Endodermal cell (in vitro differentiated cells): ENCODE data around the gene SYT2. TPM values are rescaled to one million over a fixed set of nuclear protein-coding genes. Genes with fewer than 3 reads are reported as not detected.

ENCODE experiments used
- DNase-seq: peaks from one replicate; pipeline ENCODE4 v3.0.0-alpha.2; 2017
- H3K27ac ChIP-seq: 2 replicates; pipeline ENCODE4 v1.5.1; 2013; ENCODE audit warnings: mild to moderate bottlenecking, low read depth, low read length, moderate library complexity
- H3K27me3 ChIP-seq: 2 replicates; pipeline ENCODE4 v1.6.1; 2013; ENCODE audit warnings: mild to moderate bottlenecking, low read length, moderate library complexity; ENCODE audit not compliant: insufficient read depth, control insufficient read depth, poor library complexity, severe bottlenecking
- H3K36me3 ChIP-seq: 2 replicates; pipeline ENCODE4 v1.7.0; 2013; ENCODE audit warnings: mild to moderate bottlenecking, low read length, moderate library complexity; ENCODE audit not compliant: control insufficient read depth, insufficient read depth
- H3K4me1 ChIP-seq: one replicate; pipeline ENCODE4 v1.7.0; 2013; ENCODE audit warnings: low read length; ENCODE audit not compliant: control insufficient read depth, insufficient read depth
- H3K4me3 ChIP-seq: 2 replicates; pipeline ENCODE4 v1.5.1; 2013; ENCODE audit warnings: mild to moderate bottlenecking, low read length, moderate library complexity
- H3K9ac ChIP-seq: 2 replicates; pipeline ENCODE4 v1.6.1; 2013; ENCODE audit warnings: mild to moderate bottlenecking, low read length, moderate library complexity; ENCODE audit not compliant: poor library complexity, severe bottlenecking; ENCODE audit errors: extremely low read depth
- H3K9me3 ChIP-seq: 2 replicates; pipeline ENCODE4 v1.6.1; 2013; ENCODE audit warnings: mild to moderate bottlenecking, low read length, moderate library complexity; ENCODE audit not compliant: control insufficient read depth
- H3K27ac Mint-ChIP-seq: 2 replicates; pipeline ENCODE4 v1.8.0; 2020; ENCODE audit warnings: mixed read lengths
- H3K27me3 Mint-ChIP-seq: 2 replicates; pipeline ENCODE4 v1.8.0; 2021; ENCODE audit warnings: mild to moderate bottlenecking, mixed read lengths; ENCODE audit not compliant: insufficient read depth
- H3K36me3 Mint-ChIP-seq: 2 replicates; pipeline ENCODE4 v1.8.0; 2020; ENCODE audit warnings: low read depth, mixed read lengths
- H3K4me1 Mint-ChIP-seq: 2 replicates; pipeline ENCODE4 v1.8.0; 2020; ENCODE audit warnings: mixed read lengths
- H3K4me3 Mint-ChIP-seq: 2 replicates; pipeline ENCODE4 v1.8.0; 2020; ENCODE audit warnings: mild to moderate bottlenecking, moderate library complexity, mixed read lengths
- H3K9me3 Mint-ChIP-seq: 2 replicates; pipeline ENCODE4 v1.8.0; 2020; ENCODE audit warnings: mild to moderate bottlenecking, mixed read lengths
- WGBS, 2 experiments: methylation state at CpG; one replicate each; pipeline versions ENCODE4 v1.1.5 to v1.1.7; 2013; ENCODE audit warnings: missing lambda C conversion rate in 2 of 2, mixed read lengths in 1 of 2; ENCODE audit not compliant: insufficient coverage in 1 of 2, insufficient read length in 1 of 2; 5-methylcytosine and 5-hydroxymethylcytosine counted together
- total RNA-seq, 2 donors: library from RNA; stranded (reverse); fragmentation: NEBNext Ultra II Directional in 1 of 2; extraction: Animal tissue kit (Norgen Biotek cat#: 25700) in 1 of 2; gene quantifications; 2 replicates in 1 of 2; 3 replicates in 1 of 2; pipeline ENCODE4 v1.2.1, GENCODE V29; 2021
- TF ChIP-seq, protein P1 (sequence below): fragments of 200-600 bp; sonication (generic); conservative IDR thresholded peaks from 2 replicates; pipeline ENCODE4 v1.5.0; 2021; ENCODE audit warnings: antibody characterized with exemption, mild to moderate bottlenecking

The SYT2 gene
- total RNA-seq, 2 donors from 2014 or later, result 2.9 to 4.4 TPM

DNA sequence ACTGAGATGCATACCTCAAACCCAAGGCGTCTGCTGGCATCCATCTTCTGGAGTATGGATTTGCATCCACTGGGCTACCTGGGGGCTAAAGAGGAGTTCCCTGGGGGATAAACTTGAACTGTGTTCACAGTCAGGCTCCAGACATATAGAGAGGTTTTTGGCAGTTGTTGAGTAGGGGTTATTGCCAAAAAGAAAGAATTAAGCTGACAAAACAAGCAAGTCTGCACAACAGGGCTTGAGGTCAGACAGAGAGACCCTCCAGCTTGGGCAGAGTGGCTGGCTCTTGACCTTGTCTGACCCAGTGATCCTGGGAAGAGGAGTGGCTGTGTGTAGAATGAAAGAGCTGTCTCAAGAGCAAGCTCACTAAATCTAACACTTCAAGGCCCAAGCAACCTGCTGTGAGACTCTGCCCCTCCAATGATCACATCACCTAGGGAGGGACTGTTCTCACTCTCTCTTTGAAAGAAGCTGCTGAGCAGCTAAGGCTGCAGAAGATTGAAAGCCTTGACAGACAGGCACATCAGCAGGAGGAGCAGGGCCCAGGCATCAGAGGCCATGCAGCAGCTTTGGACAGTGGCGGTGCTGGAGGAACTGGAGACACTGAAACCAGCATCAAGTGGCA lies 61.5 kb downstream of the SYT2 start:
- Mint-ChIP-seq H3K4me3 (no peak overlapping the region), H3K36me3 (no peaks in the 10 kb centered on the region), H3K27me3 (peaks cover 53% of the 10 kb centered on the region), H3K9me3 (no peaks in the 10 kb centered on the region), H3K27ac (no peak overlapping the region), H3K4me1 (peaks cover 24% of the 10 kb centered on the region)
- no peak for DNase-seq
- H3K9ac ChIP-seq, result no peak overlapping the region
- H3K36me3 ChIP-seq, result no peaks in the 10 kb centered on the region
- TF ChIP-seq, protein P1, sequence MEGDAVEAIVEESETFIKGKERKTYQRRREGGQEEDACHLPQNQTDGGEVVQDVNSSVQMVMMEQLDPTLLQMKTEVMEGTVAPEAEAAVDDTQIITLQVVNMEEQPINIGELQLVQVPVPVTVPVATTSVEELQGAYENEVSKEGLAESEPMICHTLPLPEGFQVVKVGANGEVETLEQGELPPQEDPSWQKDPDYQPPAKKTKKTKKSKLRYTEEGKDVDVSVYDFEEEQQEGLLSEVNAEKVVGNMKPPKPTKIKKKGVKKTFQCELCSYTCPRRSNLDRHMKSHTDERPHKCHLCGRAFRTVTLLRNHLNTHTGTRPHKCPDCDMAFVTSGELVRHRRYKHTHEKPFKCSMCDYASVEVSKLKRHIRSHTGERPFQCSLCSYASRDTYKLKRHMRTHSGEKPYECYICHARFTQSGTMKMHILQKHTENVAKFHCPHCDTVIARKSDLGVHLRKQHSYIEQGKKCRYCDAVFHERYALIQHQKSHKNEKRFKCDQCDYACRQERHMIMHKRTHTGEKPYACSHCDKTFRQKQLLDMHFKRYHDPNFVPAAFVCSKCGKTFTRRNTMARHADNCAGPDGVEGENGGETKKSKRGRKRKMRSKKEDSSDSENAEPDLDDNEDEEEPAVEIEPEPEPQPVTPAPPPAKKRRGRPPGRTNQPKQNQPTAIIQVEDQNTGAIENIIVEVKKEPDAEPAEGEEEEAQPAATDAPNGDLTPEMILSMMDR, result no peak
- H3K9me3 ChIP-seq, result no peaks in the 10 kb centered on the region
- WGBS, 2 experiments, result 49 to 72% methylated on average over 2 of the region's 2 CpGs
- H3K4me3 ChIP-seq, result no peak overlapping the region
- H3K27me3 ChIP-seq, result peaks cover 23% of the 10 kb centered on the region
- peaks cover 5% of the 10 kb centered on the region for H3K4me1 ChIP-seq
- H3K27ac ChIP-seq, result peak overlapping the region; percentile 71

DNA sequence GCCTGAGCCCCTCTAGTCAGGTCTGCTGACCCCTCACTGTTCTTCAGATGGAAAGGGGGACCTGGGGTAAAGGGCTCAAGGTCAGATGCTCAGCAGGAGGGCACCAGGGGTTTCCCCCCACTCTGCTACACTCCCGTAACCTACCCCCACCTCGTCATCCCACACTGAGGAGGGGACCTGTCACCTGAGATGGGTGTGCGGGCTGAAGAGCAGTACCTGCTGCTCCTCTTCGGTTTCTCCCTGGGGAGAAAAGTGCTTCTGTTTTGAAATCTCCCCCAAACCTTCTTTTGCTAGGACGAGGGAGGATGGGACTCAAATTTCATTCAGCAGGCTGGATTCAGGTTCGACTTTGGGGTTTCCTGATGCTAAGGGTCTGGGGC lies 65.2 kb downstream of the SYT2 start:
- peak overlapping the region; percentile 76 for H3K4me3 Mint-ChIP-seq
- Histone ChIP-seq H3K27ac (no peak overlapping the region), H3K9ac (no peak overlapping the region), H3K4me3 (peak overlapping the region; percentile 82), H3K9me3 (no peaks in the 10 kb centered on the region), H3K27me3 (peaks cover 20% of the 10 kb centered on the region), H3K4me1 (peaks cover 9% of the 10 kb centered on the region), H3K36me3 (no peaks in the 10 kb centered on the region)
- TF ChIP-seq, protein P1, result no peak
- no peak for DNase-seq
- peaks cover 38% of the 10 kb centered on the region for H3K4me1 Mint-ChIP-seq
- peaks cover 62% of the 10 kb centered on the region for H3K27me3 Mint-ChIP-seq
- H3K9me3 Mint-ChIP-seq, result no peaks in the 10 kb centered on the region
- H3K36me3 Mint-ChIP-seq, result no peaks in the 10 kb centered on the region
- 30 to 39% methylated on average over 2 to 6 of the region's 6 CpGs for WGBS, 2 experiments
- H3K27ac Mint-ChIP-seq, result no peak overlapping the region

DNA sequence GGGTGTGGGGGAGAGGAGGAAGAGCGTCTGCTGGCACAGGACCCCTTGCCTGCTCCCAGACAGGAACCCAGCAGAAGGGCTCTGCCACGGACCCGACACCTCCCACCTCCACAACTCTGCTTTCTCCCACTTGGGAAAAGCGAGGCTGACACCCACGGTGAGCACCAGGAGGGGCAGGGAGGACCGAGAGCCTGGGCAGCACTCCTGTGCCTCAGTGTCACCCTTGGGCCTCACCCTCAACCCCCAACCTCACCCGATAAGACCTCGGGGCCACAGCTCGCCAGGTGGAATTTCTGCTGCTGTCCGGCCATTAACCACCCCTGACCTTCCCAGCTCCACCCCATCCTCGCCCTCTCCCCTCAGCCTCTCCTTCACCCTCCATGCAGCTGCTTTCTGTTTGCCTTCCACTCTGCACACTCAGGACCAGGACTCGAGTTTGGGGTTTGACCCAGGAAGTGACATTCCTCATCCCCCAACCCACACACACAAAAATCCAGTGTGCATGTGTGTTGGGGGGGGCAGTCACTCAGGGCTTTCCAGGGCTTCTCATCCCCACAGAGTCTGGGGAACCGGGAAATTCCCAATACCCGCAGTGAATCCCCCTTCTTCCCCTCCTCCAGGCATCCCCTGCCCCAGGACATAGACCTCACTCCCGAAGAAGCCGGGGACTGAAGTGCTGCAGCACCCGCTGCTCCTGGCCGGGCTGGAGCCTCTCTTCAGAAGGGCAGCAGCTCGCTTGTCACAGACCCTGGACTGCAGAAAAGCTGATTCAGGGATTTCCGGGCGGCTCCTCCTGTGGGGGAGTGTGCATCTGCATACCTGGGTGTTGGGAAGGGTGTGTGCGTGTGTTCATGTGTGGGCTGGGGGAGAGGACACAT lies 65.8 kb downstream of the SYT2 start:
- Mint-ChIP-seq H3K4me1 (peaks cover 42% of the 10 kb centered on the region), H3K9me3 (no peaks in the 10 kb centered on the region), H3K4me3 (peak overlapping the region; percentile 76), H3K27me3 (peaks cover 62% of the 10 kb centered on the region), H3K27ac (no peak overlapping the region), H3K36me3 (no peaks in the 10 kb centered on the region)
- TF ChIP-seq, protein P1, result no peak
- H3K27ac ChIP-seq, result no peak overlapping the region
- peak overlapping the region; percentile 82 for H3K4me3 ChIP-seq
- WGBS, 2 experiments, result 6 to 10% methylated on average over 9 to 22 of the region's 22 CpGs
- peaks cover 14% of the 10 kb centered on the region for H3K27me3 ChIP-seq
- DNase-seq, result peak; percentile 66
- H3K36me3 ChIP-seq, result no peaks in the 10 kb centered on the region
- peaks cover 11% of the 10 kb centered on the region for H3K4me1 ChIP-seq
- H3K9ac ChIP-seq, result no peak overlapping the region
- H3K9me3 ChIP-seq, result no peaks in the 10 kb centered on the region
